Measurements from ENCODE around the gene LYPD6.

Gene LYPD6

GRCh38 chr2:149421791-149422190 lies 91.4 kb downstream of the LYPD6 start:
- Histone ChIP-seq H3K36me3 (ENCODE audit: insufficient read depth, low read length) (no peaks in the 10 kb centered on the region), H3K79me2 (ENCODE audit: insufficient read depth, low read length) (no peaks in the 10 kb centered on the region), H4K20me1 (ENCODE audit: insufficient read depth, low read length) (no peaks in the 10 kb centered on the region), H3K9ac (ENCODE audit: low read depth, low read length) (no peak overlapping the region), H2AFZ (ENCODE audit: low read depth, low read length) (no peak overlapping the region), H3K4me2 (ENCODE audit: insufficient read depth, low read length) (no peak overlapping the region), H3K9me3 (ENCODE audit: insufficient read depth, low read length, severe bottlenecking) (no peaks in the 10 kb centered on the region), H3K27ac (ENCODE audit: low read length) (no peak overlapping the region), H3K4me3 (ENCODE audit: low read depth in 1 of 2, low read length in 2 of 2) (no peak overlapping the region), H3K4me1 (ENCODE audit: insufficient read depth, low read length) (no peaks in the 10 kb centered on the region), H3K27me3 (ENCODE audit: insufficient read depth, low read length, poor library complexity) (no peaks in the 10 kb centered on the region)
- no peak for DNase-seq
- ATAC-seq (ENCODE audit: insufficient read depth, low read depth) = no peak
- TF ChIP-seq EZH2 (IDR thresholded peaks at IDR 0.05; ENCODE audit: borderline replicate concordance, low read depth, low read length, severe bottlenecking) (no peak), CTCF (IDR thresholded peaks at IDR 0.05; ENCODE audit: borderline replicate concordance, extremely low read depth, low read length, poor library complexity, severe bottlenecking) (no peak)

- no peak overlapping the region for H3K4me3 ChIP-seq (ENCODE audit: low read depth in 1 of 2, low read length in 2 of 2)
- H3K4me2 ChIP-seq (ENCODE audit: insufficient read depth, low read length) = no peak overlapping the region
- H3K9ac ChIP-seq (ENCODE audit: low read depth, low read length) = no peak overlapping the region
- TF ChIP-seq EZH2 (IDR thresholded peaks at IDR 0.05; ENCODE audit: borderline replicate concordance, low read depth, low read length, severe bottlenecking) (no peak), CTCF (IDR thresholded peaks at IDR 0.05; ENCODE audit: borderline replicate concordance, extremely low read depth, low read length, poor library complexity, severe bottlenecking) (no peak)
- H3K9me3 ChIP-seq (ENCODE audit: insufficient read depth, low read length, severe bottlenecking) = no peaks in the 10 kb centered on the region
- DNase-seq (no peak), ATAC-seq (ENCODE audit: insufficient read depth, low read depth) (no peak)
- no peaks in the 10 kb centered on the region for H3K79me2 ChIP-seq (ENCODE audit: insufficient read depth, low read length)
- no peaks in the 10 kb centered on the region for H4K20me1 ChIP-seq (ENCODE audit: insufficient read depth, low read length)
- no peaks in the 10 kb centered on the region for H3K4me1 ChIP-seq (ENCODE audit: insufficient read depth, low read length)
- no peak overlapping the region for H2AFZ ChIP-seq (ENCODE audit: low read depth, low read length)
- no peaks in the 10 kb centered on the region for H3K36me3 ChIP-seq (ENCODE audit: insufficient read depth, low read length)
- H3K27me3 ChIP-seq (ENCODE audit: insufficient read depth, low read length, poor library complexity) = no peaks in the 10 kb centered on the region
- no peak overlapping the region for H3K27ac ChIP-seq (ENCODE audit: low read length)
These were observed 92.1 kb downstream of the LYPD6 start for GRCh38 chr2:149422337-149422990.

GRCh38 chr2:149422991-149423338 lies 92.6 kb downstream of the LYPD6 start:
- DNase-seq = no peak
- Histone ChIP-seq H4K20me1 (ENCODE audit: insufficient read depth, low read length) (no peaks in the 10 kb centered on the region), H3K27ac (ENCODE audit: low read length) (no peak overlapping the region), H2AFZ (ENCODE audit: low read depth, low read length) (no peak overlapping the region), H3K27me3 (ENCODE audit: insufficient read depth, low read length, poor library complexity) (no peaks in the 10 kb centered on the region), H3K4me2 (ENCODE audit: insufficient read depth, low read length) (no peak overlapping the region), H3K4me1 (ENCODE audit: insufficient read depth, low read length) (no peaks in the 10 kb centered on the region), H3K9ac (ENCODE audit: low read depth, low read length) (no peak overlapping the region), H3K4me3 (ENCODE audit: low read depth in 1 of 2, low read length in 2 of 2) (no peak overlapping the region), H3K79me2 (ENCODE audit: insufficient read depth, low read length) (no peaks in the 10 kb centered on the region), H3K9me3 (ENCODE audit: insufficient read depth, low read length, severe bottlenecking) (no peaks in the 10 kb centered on the region), H3K36me3 (ENCODE audit: insufficient read depth, low read length) (no peaks in the 10 kb centered on the region)
- TF ChIP-seq CTCF (IDR thresholded peaks at IDR 0.05; ENCODE audit: borderline replicate concordance, extremely low read depth, low read length, poor library complexity, severe bottlenecking) = no peak
- no peak for TF ChIP-seq EZH2 (IDR thresholded peaks at IDR 0.05; ENCODE audit: borderline replicate concordance, low read depth, low read length, severe bottlenecking)
- no peak for ATAC-seq (ENCODE audit: insufficient read depth, low read depth)
